Activated T-helper 1 cell treated with anti-CD3 and anti-CD28 coated beads, Interleukin-2, amount 50 U/mL, for 16 hours (primary cell): ENCODE results near the gene DENND5A.
"Not testable (repeated sequence)": the region's sequence is repeated elsewhere in the genome, so short reads cannot be mapped to it uniquely, and the experiment has no call there.

ENCODE experiments used
- DNase-seq, 2 donors: peaks; one replicate each; pipeline ENCODE4 v3.0.0-alpha.2; 2020; ENCODE audit warnings: low read depth in 1 of 2, low spot score in 1 of 2

The DENND5A gene

DNA sequence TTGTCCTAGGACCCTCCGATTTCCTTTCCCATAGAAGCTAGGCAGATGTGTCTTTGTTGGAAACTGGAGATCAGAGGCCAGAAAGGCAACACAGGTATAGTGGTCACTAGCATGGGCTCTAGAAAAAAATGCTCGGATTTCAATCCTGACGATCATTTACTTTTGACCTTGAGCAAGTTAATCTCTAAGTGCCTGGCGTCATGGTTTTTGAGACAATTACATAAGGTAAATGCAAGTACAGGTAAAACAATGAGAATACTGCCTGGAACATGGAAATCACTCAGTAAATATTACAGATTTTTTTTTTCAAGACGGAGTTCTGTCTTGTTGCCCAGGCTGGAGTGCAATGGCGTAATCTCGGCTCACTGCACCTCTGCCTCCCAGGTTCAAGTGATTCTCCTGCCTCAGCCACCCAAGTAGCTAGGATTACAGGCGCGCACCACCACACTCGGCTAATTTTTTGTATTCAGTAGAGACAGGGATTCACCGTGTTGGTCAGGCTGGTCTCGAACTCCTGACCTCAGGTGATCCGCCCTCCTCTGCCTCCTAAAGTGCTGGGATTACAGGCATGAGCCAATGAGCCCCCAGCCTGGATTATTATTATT, 1.1 kb upstream of the DENND5A start:
- DNase-seq: no peak

GRCh38 chr11:9264316-9265210, 587 bp downstream of the DENND5A start:
- DNase-seq: no peak

- DNase-seq: peak in 1 of 2 donors; percentile 13
Measured at GRCh38 chr11:9263840-9264315, 1.3 kb downstream of the DENND5A start.

DNA sequence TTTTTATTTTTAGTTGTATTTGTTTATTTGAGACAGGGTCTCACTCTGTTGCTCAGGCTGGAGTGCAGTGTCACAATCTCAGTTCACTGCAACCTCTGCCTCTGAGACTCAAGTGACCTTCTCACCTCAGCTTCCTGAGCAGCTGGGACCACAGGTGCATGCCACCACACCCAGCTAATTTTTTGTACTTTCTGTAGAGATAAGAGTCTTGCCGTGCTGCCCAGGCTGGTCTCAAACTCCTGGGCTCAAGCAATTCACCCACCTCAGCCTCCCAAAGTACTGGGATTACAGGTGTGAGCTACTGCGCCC, 4.4 kb downstream of the DENND5A start:
- not testable (repeated sequence) for DNase-seq

DNA sequence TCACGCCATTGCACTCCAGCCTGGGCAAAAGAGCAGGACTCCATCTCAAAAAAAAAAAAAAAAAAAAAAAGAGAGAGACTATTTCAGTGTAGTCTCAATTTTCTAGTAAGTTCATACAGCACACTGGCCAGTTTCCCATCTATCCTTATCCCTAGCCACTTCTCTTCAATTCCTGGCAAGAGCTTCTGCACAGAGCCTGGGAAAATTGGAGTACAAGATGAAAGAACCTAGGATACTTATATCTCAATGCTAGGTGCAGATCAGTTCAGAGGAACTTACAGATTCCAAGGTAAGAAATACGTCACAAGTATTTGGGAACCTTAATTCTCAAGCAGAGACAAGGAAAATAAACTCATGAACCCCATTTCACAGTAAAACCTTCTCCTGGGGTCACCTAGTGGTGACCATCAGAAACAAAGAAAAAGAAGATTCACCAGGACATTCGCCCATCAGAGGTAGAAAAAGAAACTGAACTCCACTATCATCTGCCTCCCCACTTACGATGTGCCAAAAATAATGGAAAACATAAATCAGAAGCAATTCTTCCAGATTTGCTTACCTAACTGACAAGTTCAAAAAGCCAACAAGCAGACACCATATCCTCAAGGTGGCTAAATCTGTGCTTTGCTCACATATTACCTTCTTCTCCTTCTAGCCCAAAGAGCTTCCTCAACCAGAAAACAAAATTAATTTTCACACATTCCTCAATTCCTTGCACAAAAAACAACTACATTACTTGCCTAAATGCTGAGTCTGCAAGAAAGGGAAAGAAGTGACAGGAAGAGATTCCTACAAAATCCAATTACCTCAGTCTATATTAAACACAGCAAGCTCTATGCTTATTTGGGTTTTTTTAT, 4.9 kb downstream of the DENND5A start:
- DNase-seq: no peak

GRCh38 chr11:9258279-9258678, 6.9 kb downstream of the DENND5A start:
- DNase-seq: not testable (repeated sequence)

DNA sequence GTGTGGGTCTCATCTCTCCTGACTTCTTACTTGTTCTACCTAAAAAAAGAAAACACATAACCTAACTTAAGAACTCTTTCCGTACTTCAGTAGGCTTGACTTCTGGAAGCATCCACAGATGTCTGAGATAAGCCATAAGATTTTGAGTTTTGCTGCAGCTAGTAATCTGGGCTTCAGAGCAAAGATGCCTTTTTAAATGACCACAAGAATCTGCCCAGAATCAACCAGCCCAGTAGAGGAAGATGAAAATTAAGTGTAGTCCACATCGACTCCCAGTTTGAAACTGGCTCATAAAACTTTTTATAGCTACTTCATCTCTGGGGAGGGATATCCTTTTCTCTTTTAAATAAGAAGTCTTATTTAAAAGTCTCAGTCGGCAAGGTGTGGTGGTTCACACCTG, 10.7 kb downstream of the DENND5A start:
- DNase-seq: no peak

DNA sequence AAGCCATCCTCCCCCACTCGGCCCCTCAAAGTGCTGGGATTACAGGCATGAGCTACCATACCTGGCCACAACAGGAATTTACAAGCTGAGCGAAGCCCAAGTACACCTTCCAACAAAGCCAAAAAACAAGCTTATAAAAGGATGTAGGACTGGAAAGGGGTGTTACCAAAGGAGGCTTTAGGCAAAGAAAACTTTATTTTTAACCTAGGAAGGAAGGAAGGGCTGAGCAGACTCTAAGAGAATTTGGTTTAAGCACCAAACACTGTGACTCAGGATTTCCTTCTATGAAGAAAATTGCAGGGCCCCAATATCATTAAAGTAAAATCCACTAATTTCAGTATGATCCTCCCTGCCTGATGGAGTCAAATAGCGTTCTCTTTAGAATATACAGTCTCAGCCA, 12.1 kb downstream of the DENND5A start:
- DNase-seq: no peak

GRCh38 chr11:9251311-9251710, 13.8 kb downstream of the DENND5A start:
- DNase-seq: no peak

DNA sequence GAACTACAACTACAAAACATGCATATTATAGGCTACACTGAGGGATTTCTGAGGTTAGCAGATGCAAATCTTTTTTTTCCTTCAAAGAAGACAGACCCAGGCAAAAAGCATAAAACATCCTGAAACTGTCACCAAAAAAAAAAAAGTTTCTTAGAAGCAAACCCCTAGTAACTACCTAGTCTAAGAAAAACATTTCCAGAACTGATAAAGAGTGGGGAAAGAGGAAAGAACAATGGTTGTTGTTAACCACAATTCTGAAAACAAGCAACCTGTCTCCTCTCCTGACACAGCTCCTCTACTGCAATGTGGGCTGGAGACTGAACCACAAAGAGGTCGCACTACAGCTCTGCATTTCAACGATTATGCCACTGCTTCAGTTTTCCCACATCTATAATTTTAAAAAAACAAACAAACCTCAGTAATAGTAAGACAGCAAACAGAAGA, 15.0 kb downstream of the DENND5A start:
- DNase-seq: no peak

DNA sequence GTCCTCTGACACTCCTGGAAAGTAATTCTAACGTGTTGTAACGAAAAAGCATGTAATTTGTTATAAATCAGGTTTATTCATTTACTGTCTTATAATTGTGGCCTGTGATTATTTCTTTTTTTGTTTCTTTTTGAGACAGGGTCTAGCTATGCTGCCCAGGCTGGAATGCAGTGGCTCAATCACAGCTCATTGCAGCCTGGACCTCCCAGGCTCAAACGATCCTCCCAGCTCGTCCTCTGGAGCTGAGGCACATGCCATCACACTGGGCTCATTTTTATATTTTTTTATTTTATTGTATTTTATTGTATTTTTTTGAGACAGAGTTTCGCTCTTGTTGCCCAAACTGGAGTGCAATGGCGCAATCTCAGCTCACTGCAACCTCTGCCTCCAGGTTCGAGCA, 15.9 kb downstream of the DENND5A start:
- no peak for DNase-seq

DNA sequence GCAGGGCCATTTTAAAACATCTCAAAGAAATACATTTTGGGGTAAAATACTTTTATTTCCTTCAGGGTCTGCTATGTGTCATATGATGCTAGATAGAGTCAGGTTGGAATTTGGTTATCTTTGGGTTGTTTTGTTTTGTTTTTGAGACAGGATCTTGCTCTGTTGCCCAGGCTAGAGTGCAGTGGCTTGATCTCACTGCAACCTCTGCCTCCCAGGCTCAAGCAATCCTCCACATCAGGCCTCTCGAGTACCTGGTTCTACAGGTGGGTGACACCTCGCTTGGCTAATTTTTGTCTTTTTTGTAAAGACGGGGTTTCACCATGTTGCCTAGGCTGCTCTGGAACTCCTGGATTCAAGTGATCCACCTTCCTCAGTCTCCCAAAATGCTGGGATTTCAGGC, 17.3 kb downstream of the DENND5A start:
- no peak for DNase-seq

DNA sequence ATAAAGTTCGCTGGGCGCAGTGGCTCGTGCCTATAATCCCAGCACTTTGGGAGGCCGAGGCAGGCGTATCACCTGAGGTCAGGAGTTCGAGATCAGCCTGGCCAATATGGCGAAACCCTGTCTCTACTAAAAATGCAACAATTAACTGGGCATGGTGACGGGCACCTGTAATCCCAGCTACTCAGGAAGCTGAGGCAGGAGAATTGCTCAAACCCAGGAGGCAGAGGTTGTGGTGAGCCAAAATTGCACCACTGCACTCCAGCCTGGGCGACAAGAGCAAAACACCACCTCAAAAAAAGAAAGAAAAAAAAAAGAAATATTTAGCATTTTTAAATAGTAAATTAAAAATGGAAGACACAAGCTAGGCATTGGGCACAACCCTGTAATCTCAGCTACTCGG, 28.9 kb downstream of the DENND5A start:
- DNase-seq: not testable (repeated sequence)

- no peak for DNase-seq
Measured at GRCh38 chr11:9232482-9232881, 32.7 kb downstream of the DENND5A start.

DNA sequence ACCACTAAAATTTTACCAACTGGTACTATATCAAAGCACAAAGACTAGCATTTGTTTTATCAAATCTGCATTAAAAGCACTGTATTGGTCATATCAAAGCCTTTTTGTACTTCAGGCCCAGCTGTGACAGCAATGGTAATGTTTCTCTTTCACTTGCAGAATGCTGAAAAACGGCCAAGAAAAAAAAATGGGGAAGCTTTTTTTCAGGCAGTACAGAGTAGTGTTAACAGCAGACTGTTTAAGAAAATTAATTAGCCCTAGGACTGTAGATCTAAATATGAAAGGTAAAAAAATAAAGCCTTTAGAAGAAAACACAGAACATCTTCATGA, 33.3 kb downstream of the DENND5A start:
- DNase-seq: no peak

GRCh38 chr11:9230296-9230695, 34.9 kb downstream of the DENND5A start:
- DNase-seq: no peak

DNA sequence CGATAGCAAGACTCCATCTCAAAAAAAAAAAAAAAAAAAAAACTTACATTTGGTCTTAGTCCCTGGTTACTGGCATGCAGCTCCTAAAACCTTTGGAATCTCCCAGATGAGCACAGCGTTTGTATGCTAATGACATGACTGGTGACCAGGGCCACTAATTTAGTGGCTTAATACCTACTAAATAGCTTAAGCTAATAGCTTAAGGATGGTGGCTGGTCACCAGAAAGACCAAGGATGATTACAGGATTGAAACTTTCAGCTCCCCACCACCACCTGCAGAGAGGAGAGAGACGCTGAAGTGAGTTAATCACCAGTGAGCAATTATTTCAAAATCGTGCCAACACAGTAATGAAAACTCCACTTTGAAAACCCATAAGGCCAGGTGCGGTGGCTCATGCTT, 37.1 kb downstream of the DENND5A start:
- DNase-seq: no peak

GRCh38 chr11:9225748-9226298, 39.3 kb downstream of the DENND5A start:
- DNase-seq: no peak

GRCh38 chr11:9222654-9223053, 42.5 kb downstream of the DENND5A start:
- no peak for DNase-seq

- DNase-seq: not testable (repeated sequence)
Measured at GRCh38 chr11:9220853-9221252, 44.3 kb downstream of the DENND5A start.

- no peak for DNase-seq
Measured at GRCh38 chr11:9219572-9219971, 45.6 kb downstream of the DENND5A start.

GRCh38 chr11:9219115-9219514, 46.0 kb downstream of the DENND5A start:
- no peak for DNase-seq
